MCF 10A (cell line): ENCODE measurements around the gene TNFRSF14. TPM values are rescaled to one million over a fixed set of nuclear protein-coding genes. Genes with fewer than 3 reads are reported as not detected.

ENCODE experiments used
- BruUV-seq: library from RNA; stranded (reverse); fragments of 400-500 nt; replicated peaks from 2 replicates; lab custom pipeline; 2021; lab: Mats Ljungman, UMichigan
- CTCF ChIA-PET: fragments of 300-600 bp; sonication (Branson Sonifier 250); formaldehyde crosslinking; extraction: SDS; loops from one replicate; lab custom pipeline; 2021; ENCODE audit warnings: antibody characterized with exemption, inconsistent platforms; lab: Yijun Ruan, JAX
- POLR2A ChIA-PET: fragments of 300-600, 350-650 bp; sonication (Branson Sonifier 250); formaldehyde crosslinking; extraction: SDS; loops from one replicate; lab custom pipeline; 2020; ENCODE audit warnings: antibody characterized with exemption, inconsistent platforms; lab: Yijun Ruan, JAX
- DNase-seq: peaks from one replicate; pipeline ENCODE4 v3.0.0-alpha.2; 2018; ENCODE audit not compliant: unreplicated experiment
- H3K27ac Mint-ChIP-seq: one replicate; pipeline ENCODE4 v1.8.0; 2022; ENCODE audit warnings: mild to moderate bottlenecking, low read depth, mixed read lengths; ENCODE audit not compliant: unreplicated experiment
- H3K27me3 Mint-ChIP-seq: one replicate; pipeline ENCODE4 v1.8.0; 2022; ENCODE audit warnings: mixed read lengths; ENCODE audit not compliant: insufficient read depth, unreplicated experiment
- H3K36me3 Mint-ChIP-seq: one replicate; pipeline ENCODE4 v1.8.0; 2022; ENCODE audit warnings: mild to moderate bottlenecking, moderate library complexity, mixed read lengths; ENCODE audit not compliant: insufficient read depth, unreplicated experiment
- H3K4me1 Mint-ChIP-seq: one replicate; pipeline ENCODE4 v1.8.0; 2022; ENCODE audit warnings: mixed read lengths; ENCODE audit not compliant: insufficient read depth, unreplicated experiment
- H3K4me3 Mint-ChIP-seq: one replicate; pipeline ENCODE4 v1.8.0; 2022; ENCODE audit warnings: mild to moderate bottlenecking, moderate library complexity, mixed read lengths; ENCODE audit not compliant: unreplicated experiment
- H3K9me3 Mint-ChIP-seq: one replicate; pipeline ENCODE4 v1.8.0; 2022; ENCODE audit warnings: mixed read lengths; ENCODE audit not compliant: unreplicated experiment
- intact Hi-C: fragments of 100-400 bp; cut with micrococcal nuclease; formaldehyde crosslinking; loops from 2 replicates; pipeline ENCODE4 v1.14.1; 2022
- total RNA-seq: library from RNA; stranded (reverse); gene quantifications from 2 replicates; pipeline ENCODE4 v1.2.3, GENCODE V29; 2022
- TF ChIP-seq, protein P1 (sequence below): fragments of 200-600 bp; IDR thresholded peaks from one replicate; pipeline ENCODE4 v1.8.0; 2022; ENCODE audit warnings: antibody characterized with exemption, mild to moderate bottlenecking; ENCODE audit not compliant: unreplicated experiment

Gene TNFRSF14
- total RNA-seq, 1 experiment from 2014 or later = 4.6 TPM

GRCh38 chr1:2513939-2514652, 42.1 kb upstream of the TNFRSF14 start:
- peaks cover 29% of the 10 kb centered on the region for H3K36me3 Mint-ChIP-seq

GRCh38 chr1:2514863-2515762, 41.1 kb upstream of the TNFRSF14 start:
- Mint-ChIP-seq H3K36me3 (peaks cover 30% of the 10 kb centered on the region), H3K27ac (no peak overlapping the region), H3K4me3 (no peak overlapping the region), H3K9me3 (no peaks in the 10 kb centered on the region), H3K27me3 (no peaks in the 10 kb centered on the region), H3K4me1 (no peaks in the 10 kb centered on the region)
- CTCF ChIA-PET = interaction anchor here (0.5 to 1.7 kb wide), 2 partner anchors 32 to 84 kb away, joined by 3 to 6 read pairs; no protein-coding TSS in a partner anchor
- TF ChIP-seq, protein P1, sequence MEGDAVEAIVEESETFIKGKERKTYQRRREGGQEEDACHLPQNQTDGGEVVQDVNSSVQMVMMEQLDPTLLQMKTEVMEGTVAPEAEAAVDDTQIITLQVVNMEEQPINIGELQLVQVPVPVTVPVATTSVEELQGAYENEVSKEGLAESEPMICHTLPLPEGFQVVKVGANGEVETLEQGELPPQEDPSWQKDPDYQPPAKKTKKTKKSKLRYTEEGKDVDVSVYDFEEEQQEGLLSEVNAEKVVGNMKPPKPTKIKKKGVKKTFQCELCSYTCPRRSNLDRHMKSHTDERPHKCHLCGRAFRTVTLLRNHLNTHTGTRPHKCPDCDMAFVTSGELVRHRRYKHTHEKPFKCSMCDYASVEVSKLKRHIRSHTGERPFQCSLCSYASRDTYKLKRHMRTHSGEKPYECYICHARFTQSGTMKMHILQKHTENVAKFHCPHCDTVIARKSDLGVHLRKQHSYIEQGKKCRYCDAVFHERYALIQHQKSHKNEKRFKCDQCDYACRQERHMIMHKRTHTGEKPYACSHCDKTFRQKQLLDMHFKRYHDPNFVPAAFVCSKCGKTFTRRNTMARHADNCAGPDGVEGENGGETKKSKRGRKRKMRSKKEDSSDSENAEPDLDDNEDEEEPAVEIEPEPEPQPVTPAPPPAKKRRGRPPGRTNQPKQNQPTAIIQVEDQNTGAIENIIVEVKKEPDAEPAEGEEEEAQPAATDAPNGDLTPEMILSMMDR = peak; percentile 26
- intact Hi-C loops = no loop called here
- POLR2A ChIA-PET = no interaction called here
- DNase-seq = no peak
- no TSS peak for BruUV-seq

More at GRCh38 chr1:2513939-2514652, 42.1 kb upstream of the TNFRSF14 start:
- Mint-ChIP-seq H3K27me3 (no peaks in the 10 kb centered on the region), H3K4me3 (no peak overlapping the region), H3K9me3 (no peaks in the 10 kb centered on the region), H3K27ac (no peak overlapping the region), H3K4me1 (no peaks in the 10 kb centered on the region)
- intact Hi-C loops = no loop called here
- no TSS peak for BruUV-seq
- CTCF ChIA-PET = no interaction called here
- DNase-seq = no peak
- TF ChIP-seq, protein P1 = no peak
- POLR2A ChIA-PET = no interaction called here

GRCh38 chr1:2515763-2516080, 40.4 kb upstream of the TNFRSF14 start:
- CTCF ChIA-PET = interaction anchor here (1.7 kb wide), 1 partner anchor 32 kb away, joined by 6 read pairs; no protein-coding TSS in a partner anchor
- Mint-ChIP-seq H3K27ac (no peak overlapping the region), H3K27me3 (no peaks in the 10 kb centered on the region), H3K4me1 (no peaks in the 10 kb centered on the region), H3K4me3 (no peak overlapping the region), H3K9me3 (no peaks in the 10 kb centered on the region), H3K36me3 (peaks cover 31% of the 10 kb centered on the region)
- POLR2A ChIA-PET = no interaction called here
- intact Hi-C loops = no loop called here
- no peak for DNase-seq
- TF ChIP-seq, protein P1 = no peak
- BruUV-seq = no TSS peak

DNA sequence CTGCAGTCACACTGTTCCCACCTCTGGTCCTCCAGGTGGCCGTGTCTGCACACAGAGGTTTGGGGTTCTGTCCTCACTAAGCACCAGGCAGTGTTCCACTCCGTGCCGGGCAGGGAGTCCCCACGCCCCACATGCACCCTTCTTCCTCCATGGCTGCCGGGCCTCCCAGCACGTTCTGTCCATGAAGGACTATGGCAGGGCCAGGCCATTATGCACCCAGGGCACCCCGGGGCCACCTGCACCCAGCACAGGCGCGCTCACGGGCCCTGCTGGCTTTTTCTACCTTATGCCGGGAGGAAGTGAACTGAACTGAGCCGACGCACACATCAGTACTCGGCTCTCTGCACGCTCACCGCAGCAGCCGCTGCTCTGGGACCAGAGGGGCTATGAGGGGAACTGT, 40.0 kb upstream of the TNFRSF14 start:
- ChIA-PET CTCF (interaction anchor here (1.7 kb wide), 1 partner anchor 31 kb away, joined by 6 read pairs; no protein-coding TSS in a partner anchor), POLR2A (no interaction called here)
- Mint-ChIP-seq H3K36me3 (peaks cover 35% of the 10 kb centered on the region), H3K27me3 (no peaks in the 10 kb centered on the region), H3K4me3 (no peak overlapping the region), H3K9me3 (no peaks in the 10 kb centered on the region), H3K27ac (no peak overlapping the region), H3K4me1 (no peaks in the 10 kb centered on the region)
- TF ChIP-seq, protein P1 = no peak
- intact Hi-C loops = no loop called here
- BruUV-seq = no TSS peak
- DNase-seq = no peak
